Measurements from ENCODE around the gene TRIM69.

GRCh38 chr15:44697014-44697413, 39.3 kb upstream of the TRIM69 start:
- TF ChIP-seq CTCF (IDR thresholded peaks at IDR 0.05) = no peak
- TF ChIP-seq POLR2A (IDR thresholded peaks at IDR 0.05) = no peak
